ENCODE results near the gene DDX27. TPM values are rescaled to one million over a fixed set of nuclear protein-coding genes. Genes with fewer than 3 reads are reported as not detected.

Gene DDX27
- total RNA-seq, 2 donors from 2014 or later = 32.9 to 35.0 TPM

GRCh38 chr20:49276161-49276960, 57.1 kb downstream of the DDX27 start:
- Histone ChIP-seq H3K36me3 (peaks cover 2 to 11% of the 10 kb centered on the region in 2 donors), H3K4me1 (replicated peaks) (peaks cover 17% of the 10 kb centered on the region), H3K4me3 (peak overlapping the region; percentile 71 to 84), H3K27me3 (replicated peaks; ENCODE audit: insufficient read depth) (no peaks in the 10 kb centered on the region), H3K9me3 (no peaks in the 10 kb centered on the region), H3K27ac (peak overlapping the region; percentile 95 to 97)
- intact Hi-C loops (cut with DNase I) = loop anchor here (10.0 kb wide), 1 partner anchor 52 kb away; no protein-coding TSS in a partner anchor
- WGBS = 22% methylated on average over 3 of the region's 3 CpGs
- TF ChIP-seq POLR2AphosphoS5 (IDR thresholded peaks at IDR 0.05) = peak; percentile 27
- no peak for TF ChIP-seq CTCF (IDR thresholded peaks at IDR 0.05)
- TF ChIP-seq POLR2A (IDR thresholded peaks at IDR 0.05) = no peak
- no peak for DNase-seq (ENCODE audit: low spot score)

- Histone ChIP-seq H3K27me3 (replicated peaks; ENCODE audit: insufficient read depth) (no peaks in the 10 kb centered on the region), H3K36me3 (peaks cover 2 to 14% of the 10 kb centered on the region in 2 donors), H3K4me3 (peak overlapping the region; percentile 71 to 84), H3K9me3 (no peaks in the 10 kb centered on the region), H3K27ac (peak overlapping the region; percentile 95 to 97), H3K4me1 (replicated peaks) (peaks cover 17% of the 10 kb centered on the region)
- intact Hi-C loops (cut with DNase I) = loop anchor here (10.0 kb wide), 1 partner anchor 52 kb away; no protein-coding TSS in a partner anchor
- peak; percentile 38 for DNase-seq (ENCODE audit: low spot score)
- 3% methylated on average over 31 of the region's 31 CpGs for WGBS
- TF ChIP-seq POLR2AphosphoS5 (IDR thresholded peaks at IDR 0.05) = no peak
- no peak for TF ChIP-seq CTCF (IDR thresholded peaks at IDR 0.05)
- no peak for TF ChIP-seq POLR2A (IDR thresholded peaks at IDR 0.05)
These were observed 58.0 kb downstream of the DDX27 start for GRCh38 chr20:49276961-49277785.

- under 1% methylated on average over 19 of the region's 22 CpGs for WGBS
- intact Hi-C loops (cut with DNase I) = loop anchor here (10.0 kb wide), 1 partner anchor 53 kb away; no protein-coding TSS in a partner anchor
- H3K27ac ChIP-seq = peak overlapping the region; percentile 95 to 97
- no peaks in the 10 kb centered on the region for H3K27me3 ChIP-seq (replicated peaks; ENCODE audit: insufficient read depth)
- H3K9me3 ChIP-seq = no peaks in the 10 kb centered on the region
- no peak for DNase-seq (ENCODE audit: low spot score)
- TF ChIP-seq POLR2AphosphoS5 (IDR thresholded peaks at IDR 0.05) (no peak), POLR2A (IDR thresholded peaks at IDR 0.05) (no peak), CTCF (IDR thresholded peaks at IDR 0.05) (no peak)
- peaks cover 17% of the 10 kb centered on the region for H3K4me1 ChIP-seq (replicated peaks)
- H3K36me3 ChIP-seq = peaks cover 2 to 19% of the 10 kb centered on the region in 2 donors
- peak overlapping the region; percentile 71 to 84 for H3K4me3 ChIP-seq
These were observed 58.5 kb downstream of the DDX27 start for GRCh38 chr20:49277786-49278035.

GRCh38 chr20:49278036-49278817, 59.0 kb downstream of the DDX27 start, which contains the start of gene ZNFX1:
ZNFX1 (minus strand) TSS chr20:49278057; CDS start chr20:49275839, 2,218 bp downstream.
- no peaks in the 10 kb centered on the region for H3K27me3 ChIP-seq (replicated peaks; ENCODE audit: insufficient read depth)
- WGBS = under 1% methylated on average over 29 of the region's 80 CpGs
- H3K27ac ChIP-seq = peak within 1 kb of the TSS; percentile 95 to 97
- intact Hi-C loops (cut with DNase I) = loop anchor here (10.0 kb wide), 1 partner anchor 53 kb away; no protein-coding TSS in a partner anchor
- DNase-seq (ENCODE audit: low spot score) = peak; percentile 99
- peaks cover 2 to 22% of the 10 kb centered on the region in 2 donors for H3K36me3 ChIP-seq
- H3K4me1 ChIP-seq (replicated peaks) = peaks cover 18% of the 10 kb centered on the region
- H3K9me3 ChIP-seq = no peaks in the 10 kb centered on the region
- TF ChIP-seq CTCF (IDR thresholded peaks at IDR 0.05) = no peak
- peak; percentile 98 for TF ChIP-seq POLR2AphosphoS5 (IDR thresholded peaks at IDR 0.05)
- peak; percentile 94 for TF ChIP-seq POLR2A (IDR thresholded peaks at IDR 0.05)
- peak within 1 kb of the TSS; percentile 71 to 84 for H3K4me3 ChIP-seq

All from prostate gland (tissue), 2 donors.